AG09309 (cell line): ENCODE results near the gene TMEM256.

ENCODE experiments used
- DNase-seq: peaks from one replicate; pipeline ENCODE4 v3.0.0-alpha.2; 2010; ENCODE audit warnings: low read depth
- H3K4me3 ChIP-seq: 2 replicates; pipeline ENCODE4 v1.5.1; 2011; ENCODE audit warnings: mild to moderate bottlenecking, low read depth, low read length, moderate library complexity; ENCODE audit not compliant: control insufficient read depth
- TF ChIP-seq, protein P1 (sequence below): IDR thresholded peaks from 2 replicates; pipeline ENCODE4 v1.5.1; 2011; ENCODE audit warnings: mild to moderate bottlenecking, low read depth, low read length, inconsistent platforms; ENCODE audit not compliant: insufficient read depth, control insufficient read depth; ENCODE audit errors: missing control alignments

TMEM256 gene

DNA sequence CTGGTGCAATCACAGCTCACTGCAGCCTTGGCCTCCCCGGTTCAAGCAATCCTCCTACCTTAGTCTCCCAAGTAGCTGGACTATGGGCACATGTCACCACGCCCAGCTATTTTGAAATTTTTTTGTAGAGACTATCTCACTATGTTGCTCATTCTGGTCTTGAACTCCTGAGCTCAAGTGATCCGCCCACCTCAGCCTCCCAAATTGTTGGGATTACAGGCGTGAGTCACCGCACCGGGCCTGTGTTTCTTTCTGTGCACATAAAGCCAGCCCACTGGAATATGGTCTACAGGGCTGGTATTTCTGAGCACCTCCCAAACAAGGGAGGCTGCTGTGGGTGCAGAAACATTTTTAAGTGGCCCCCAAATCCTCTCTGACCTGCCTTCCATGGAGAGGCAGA lies 40.6 kb downstream of the TMEM256 start:
- H3K4me3 ChIP-seq, result no peak overlapping the region
- no peak for DNase-seq
- TF ChIP-seq, protein P1, sequence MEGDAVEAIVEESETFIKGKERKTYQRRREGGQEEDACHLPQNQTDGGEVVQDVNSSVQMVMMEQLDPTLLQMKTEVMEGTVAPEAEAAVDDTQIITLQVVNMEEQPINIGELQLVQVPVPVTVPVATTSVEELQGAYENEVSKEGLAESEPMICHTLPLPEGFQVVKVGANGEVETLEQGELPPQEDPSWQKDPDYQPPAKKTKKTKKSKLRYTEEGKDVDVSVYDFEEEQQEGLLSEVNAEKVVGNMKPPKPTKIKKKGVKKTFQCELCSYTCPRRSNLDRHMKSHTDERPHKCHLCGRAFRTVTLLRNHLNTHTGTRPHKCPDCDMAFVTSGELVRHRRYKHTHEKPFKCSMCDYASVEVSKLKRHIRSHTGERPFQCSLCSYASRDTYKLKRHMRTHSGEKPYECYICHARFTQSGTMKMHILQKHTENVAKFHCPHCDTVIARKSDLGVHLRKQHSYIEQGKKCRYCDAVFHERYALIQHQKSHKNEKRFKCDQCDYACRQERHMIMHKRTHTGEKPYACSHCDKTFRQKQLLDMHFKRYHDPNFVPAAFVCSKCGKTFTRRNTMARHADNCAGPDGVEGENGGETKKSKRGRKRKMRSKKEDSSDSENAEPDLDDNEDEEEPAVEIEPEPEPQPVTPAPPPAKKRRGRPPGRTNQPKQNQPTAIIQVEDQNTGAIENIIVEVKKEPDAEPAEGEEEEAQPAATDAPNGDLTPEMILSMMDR, result no peak

DNA sequence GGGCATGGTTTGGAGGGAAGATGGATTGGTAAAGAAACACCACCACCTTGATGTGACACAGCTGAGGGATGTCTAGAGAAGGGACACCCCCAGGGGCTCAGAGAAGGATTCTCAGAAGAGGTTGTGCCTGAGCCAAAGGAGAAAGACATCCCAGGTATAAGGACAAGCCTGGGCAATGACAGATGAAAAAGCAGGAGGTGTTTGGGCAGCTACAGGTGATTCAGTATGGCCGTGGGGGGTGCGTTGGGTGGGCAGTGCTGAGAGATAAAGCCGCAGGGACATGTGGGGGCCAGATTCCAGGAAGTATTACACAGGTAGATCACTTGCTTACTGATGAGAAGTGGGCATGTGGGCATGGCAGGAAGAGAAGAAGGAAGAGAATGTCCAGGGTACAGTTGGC lies 42.0 kb downstream of the TMEM256 start:
- no peak overlapping the region for H3K4me3 ChIP-seq
- TF ChIP-seq, protein P1, result no peak
- no peak for DNase-seq

DNA sequence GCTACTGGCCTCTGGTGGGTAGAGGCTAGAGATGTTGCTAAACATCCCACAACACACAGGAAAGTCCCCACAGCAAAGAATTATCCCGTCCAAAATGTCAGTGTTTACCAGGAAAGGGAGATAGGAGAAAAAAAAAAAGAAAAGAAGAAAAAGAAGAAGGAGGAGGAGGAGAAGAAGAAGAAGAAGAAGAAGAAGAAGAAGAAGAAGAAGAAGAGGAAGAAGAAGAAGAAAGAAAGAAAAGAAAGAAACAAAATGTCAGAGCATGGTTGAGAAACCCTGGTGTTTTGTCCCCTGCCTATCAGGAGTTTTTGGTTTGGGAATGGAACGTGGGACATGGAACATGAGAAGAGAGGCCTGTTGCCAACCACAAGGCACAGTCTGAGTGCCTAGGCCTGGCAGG lies 46.5 kb downstream of the TMEM256 start:
- H3K4me3 ChIP-seq, result no peak overlapping the region
- TF ChIP-seq, protein P1, result no peak
- no peak for DNase-seq

DNA sequence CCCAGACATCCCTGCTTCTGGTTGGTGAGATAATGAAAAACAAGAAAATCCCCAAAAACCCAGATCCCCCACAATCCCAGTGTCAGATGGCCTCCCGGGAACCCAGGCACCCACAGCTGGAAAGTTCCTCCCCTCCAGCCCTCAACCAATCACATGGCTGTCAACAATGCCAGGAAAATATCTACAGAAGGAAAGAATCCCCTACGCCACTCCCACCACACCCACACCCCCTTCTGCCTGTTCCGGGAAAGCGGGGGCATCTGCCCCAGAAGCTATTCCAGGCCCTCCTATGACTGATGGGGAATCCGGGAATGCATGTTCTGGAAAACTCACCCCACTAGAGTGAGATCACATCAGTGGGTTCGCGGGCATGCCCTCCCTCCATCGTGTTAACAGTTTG lies 47.1 kb downstream of the TMEM256 start:
- DNase-seq, result no peak
- TF ChIP-seq, protein P1, result no peak
- no peak overlapping the region for H3K4me3 ChIP-seq

DNA sequence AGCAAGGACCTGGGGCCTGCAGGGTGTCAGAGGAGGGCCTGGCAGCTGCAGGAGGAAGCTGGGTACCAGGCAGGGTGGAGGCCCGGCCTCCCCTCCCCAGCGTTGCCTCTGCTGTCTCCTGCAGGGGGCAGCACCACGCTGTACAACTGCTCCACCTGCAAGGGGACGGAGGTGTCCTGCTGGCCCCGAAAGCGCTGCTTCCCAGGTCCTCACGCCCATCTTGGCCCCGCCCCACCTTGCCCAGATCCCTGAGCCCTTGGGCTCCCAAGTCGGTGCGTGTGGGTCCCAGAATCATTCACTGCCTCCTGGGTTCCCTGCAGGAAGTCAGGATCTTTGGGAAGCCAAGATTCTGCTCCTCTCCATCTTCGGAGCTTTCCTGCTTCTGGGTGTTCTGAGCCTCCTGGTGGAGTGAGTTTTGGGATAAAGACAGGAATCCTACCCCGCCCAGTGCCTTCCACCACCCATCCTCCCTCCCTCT lies 47.8 kb downstream of the TMEM256 start:
- no peak for DNase-seq
- H3K4me3 ChIP-seq, result no peak overlapping the region
- TF ChIP-seq, protein P1, result peak; percentile 89

DNA sequence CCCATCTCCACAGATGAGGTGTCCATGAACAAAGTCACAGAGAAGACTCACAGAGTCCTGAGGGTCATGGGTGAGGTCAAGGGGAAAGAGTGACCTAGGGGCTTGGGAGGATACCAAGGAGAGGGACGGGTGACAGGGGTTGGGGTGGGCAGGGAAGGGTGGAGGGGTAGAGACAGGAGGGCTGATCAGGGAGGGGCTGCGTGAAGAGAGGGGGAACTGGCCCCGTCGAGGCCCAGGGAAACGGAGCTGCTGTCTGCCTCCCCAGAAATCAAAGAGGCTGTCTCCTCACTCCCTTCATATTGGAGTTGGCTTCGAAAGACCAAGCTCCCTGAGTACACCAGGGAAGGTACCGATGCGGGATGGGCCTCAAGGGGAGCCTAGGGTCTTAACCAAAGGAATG lies 48.3 kb downstream of the TMEM256 start:
- no peak for DNase-seq
- no peak overlapping the region for H3K4me3 ChIP-seq
- TF ChIP-seq, protein P1, result no peak

DNA sequence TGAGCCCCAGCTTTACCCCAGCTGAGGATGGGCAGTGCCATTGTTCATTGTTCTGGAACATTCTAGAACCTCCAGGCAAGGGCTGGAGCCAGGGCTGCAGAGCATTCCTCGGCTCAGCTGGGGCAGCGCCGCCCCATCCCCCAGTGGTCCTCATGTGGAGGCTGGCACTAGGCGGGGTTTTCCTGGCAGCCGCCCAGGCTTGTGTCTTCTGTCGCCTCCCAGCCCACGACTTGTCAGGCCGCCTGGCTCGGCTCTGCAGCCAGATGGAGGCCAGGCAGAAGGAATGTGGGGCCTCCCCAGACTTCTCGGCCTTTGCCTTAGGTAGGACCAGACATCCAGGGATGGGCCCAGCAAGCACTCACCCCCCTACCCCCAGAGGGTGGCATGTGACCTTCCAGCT lies 48.8 kb downstream of the TMEM256 start, which contains the start of gene TMEM95:
Gene TMEM95, plus strand, starts transcription at position 104 of the 400 bp plus-strand sequence. Its CDS starts 49 bp downstream, at position 153.
- H3K4me3 ChIP-seq, result peak within 1 kb of the TSS; percentile 7; the same call in 1 of the 2 replicates
- no peak for DNase-seq
- TF ChIP-seq, protein P1, result no peak
